Calu3 (cell line): ENCODE results near the gene BMPR2. TPM values are rescaled to one million over a fixed set of nuclear protein-coding genes. Genes with fewer than 3 reads are reported as not detected.

Experiments used
- BruUV-seq: library from RNA; stranded (reverse); fragments of 400-500 nt; replicated peaks from 2 replicates; lab custom pipeline; 2021; lab: Mats Ljungman, UMichigan
- CTCF ChIA-PET: fragments of 300-600 bp; sonication (Branson Sonifier 250); formaldehyde crosslinking; loops from one replicate; lab custom pipeline; 2022; ENCODE audit warnings: antibody characterized with exemption; lab: Charles Lee
- DNase-seq: peaks from one replicate; pipeline ENCODE4 v3.0.0; 2022
- H3K27ac Mint-ChIP-seq: one replicate; pipeline ENCODE4 v1.8.0; 2022; ENCODE audit warnings: mixed read lengths; ENCODE audit not compliant: unreplicated experiment
- H3K27me3 Mint-ChIP-seq: one replicate; pipeline ENCODE4 v1.8.0; 2022; ENCODE audit warnings: mixed read lengths; ENCODE audit not compliant: unreplicated experiment
- H3K36me3 Mint-ChIP-seq: one replicate; pipeline ENCODE4 v1.8.0; 2022; ENCODE audit warnings: mild to moderate bottlenecking, moderate library complexity, mixed read lengths; ENCODE audit not compliant: insufficient read depth, unreplicated experiment
- H3K4me1 Mint-ChIP-seq: one replicate; pipeline ENCODE4 v1.8.0; 2022; ENCODE audit warnings: mild to moderate bottlenecking, low read depth, mixed read lengths; ENCODE audit not compliant: unreplicated experiment
- H3K4me3 Mint-ChIP-seq: one replicate; pipeline ENCODE4 v1.8.0; 2022; ENCODE audit warnings: mild to moderate bottlenecking, low read depth, moderate library complexity, mixed read lengths; ENCODE audit not compliant: unreplicated experiment
- H3K9me3 Mint-ChIP-seq: one replicate; pipeline ENCODE4 v1.8.0; 2022; ENCODE audit warnings: low read depth, mixed read lengths; ENCODE audit not compliant: unreplicated experiment
- CTCF ChIP-seq: fragments of 200-600 bp; IDR thresholded peaks from one replicate; pipeline ENCODE4 v1.8.0; 2022; ENCODE audit warnings: antibody characterized with exemption; ENCODE audit not compliant: unreplicated experiment
- intact Hi-C: fragments of 100-400 bp; cut with micrococcal nuclease; formaldehyde crosslinking; loops from one replicate; pipeline ENCODE4 v1.10.0; 2022; ENCODE audit not compliant: unreplicated experiment
- total RNA-seq: library from RNA; stranded (reverse); gene quantifications from 2 replicates; pipeline ENCODE4 v1.2.3, GENCODE V29; 2022

BMPR2 gene
- total RNA-seq, 1 experiment from 2014 or later, result 50.1 TPM

- Mint-ChIP-seq H3K27me3 (no peaks in the 10 kb centered on the region), H3K4me3 (no peak overlapping the region), H3K4me1 (peaks cover 8% of the 10 kb centered on the region), H3K36me3 (no peaks in the 10 kb centered on the region), H3K9me3 (no peaks in the 10 kb centered on the region), H3K27ac (no peak overlapping the region)
- TF ChIP-seq CTCF, result no peak
- DNase-seq, result no peak
- CTCF ChIA-PET, result no interaction called here
- BruUV-seq, result no TSS peak
- intact Hi-C loops, result no loop called here
Measured at GRCh38 chr2:202337706-202338346, 38.3 kb upstream of the BMPR2 start.

- no peak overlapping the region for H3K27ac Mint-ChIP-seq
- no peaks in the 10 kb centered on the region for H3K27me3 Mint-ChIP-seq
- H3K9me3 Mint-ChIP-seq, result no peaks in the 10 kb centered on the region
- no peak overlapping the region for H3K4me3 Mint-ChIP-seq
- no peak for DNase-seq
- no peak for TF ChIP-seq CTCF
- intact Hi-C loops, result no loop called here
- no TSS peak for BruUV-seq
- H3K36me3 Mint-ChIP-seq, result no peaks in the 10 kb centered on the region
- H3K4me1 Mint-ChIP-seq, result peaks cover 8% of the 10 kb centered on the region
- CTCF ChIA-PET, result interaction anchor here (0.5 to 1.4 kb wide), 4 partner anchors 17 to 1337 kb away, joined by 3 to 5 read pairs (median 4); no protein-coding TSS in a partner anchor
Measured at GRCh38 chr2:202339071-202339870, 36.9 kb upstream of the BMPR2 start.

- no peak overlapping the region for H3K27ac Mint-ChIP-seq
- CTCF ChIA-PET, result interaction anchor here (0.5 kb wide), 1 partner anchor 97 kb away, joined by 3 read pairs; no protein-coding TSS in a partner anchor
- DNase-seq, result no peak
Measured at GRCh38 chr2:202344178-202344577, 31.9 kb upstream of the BMPR2 start.

GRCh38 chr2:202346180-202346579, 29.9 kb upstream of the BMPR2 start:
- no peak for TF ChIP-seq CTCF
- intact Hi-C loops, result no loop called here
- CTCF ChIA-PET, result no interaction called here
- Mint-ChIP-seq H3K9me3 (no peaks in the 10 kb centered on the region), H3K4me3 (no peak overlapping the region), H3K27me3 (no peaks in the 10 kb centered on the region), H3K4me1 (no peaks in the 10 kb centered on the region), H3K36me3 (no peaks in the 10 kb centered on the region), H3K27ac (no peak overlapping the region)
- DNase-seq, result no peak
- no TSS peak for BruUV-seq

More at GRCh38 chr2:202344178-202344577, 31.9 kb upstream of the BMPR2 start:
- BruUV-seq, result no TSS peak
- Mint-ChIP-seq H3K27me3 (no peaks in the 10 kb centered on the region), H3K36me3 (no peaks in the 10 kb centered on the region), H3K4me3 (no peak overlapping the region), H3K4me1 (peaks cover 6% of the 10 kb centered on the region), H3K9me3 (no peaks in the 10 kb centered on the region)
- no peak for TF ChIP-seq CTCF
- intact Hi-C loops, result no loop called here
